D721Med (cell line): ENCODE results near the gene TJAP1.

Experiments used
- DNase-seq: peaks from one replicate; pipeline ENCODE4 v3.0.0; 2011; ENCODE audit warnings: low spot score; ENCODE audit not compliant: insufficient read length
- FAIRE-seq: peaks from 2 replicates; lab custom pipeline; 2011; peaks lifted over from hg19 to GRCh38; lab: Jason Lieb, UNC
- TF ChIP-seq, protein P1 (sequence below): IDR thresholded peaks from 2 replicates; pipeline ENCODE4 v1.5.1; 2012; ENCODE audit warnings: mild to moderate bottlenecking, control low read depth; ENCODE audit not compliant: insufficient read depth; ENCODE audit errors: missing control alignments

TJAP1 gene

DNA sequence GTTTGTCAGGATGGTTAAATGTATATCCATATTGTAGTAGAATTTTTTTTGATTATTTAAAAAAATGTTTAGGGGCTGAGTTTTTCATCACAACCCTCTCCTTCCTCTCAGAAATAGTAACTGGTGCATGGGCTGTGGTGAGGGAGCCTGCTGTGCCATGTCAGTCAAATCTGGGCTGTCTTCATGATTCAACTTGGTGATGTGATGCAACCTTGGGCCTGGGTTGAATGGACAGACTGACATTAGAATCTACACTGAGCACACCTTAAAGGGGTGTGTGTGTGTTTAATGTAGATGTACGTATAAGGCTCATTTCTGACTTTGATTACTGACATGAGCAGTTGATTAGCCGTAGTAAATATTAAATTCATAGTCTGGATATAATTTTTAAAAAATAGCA, 3.7 kb downstream of the TJAP1 start:
- FAIRE-seq (no peak), DNase-seq (no peak)
- TF ChIP-seq, protein P1, sequence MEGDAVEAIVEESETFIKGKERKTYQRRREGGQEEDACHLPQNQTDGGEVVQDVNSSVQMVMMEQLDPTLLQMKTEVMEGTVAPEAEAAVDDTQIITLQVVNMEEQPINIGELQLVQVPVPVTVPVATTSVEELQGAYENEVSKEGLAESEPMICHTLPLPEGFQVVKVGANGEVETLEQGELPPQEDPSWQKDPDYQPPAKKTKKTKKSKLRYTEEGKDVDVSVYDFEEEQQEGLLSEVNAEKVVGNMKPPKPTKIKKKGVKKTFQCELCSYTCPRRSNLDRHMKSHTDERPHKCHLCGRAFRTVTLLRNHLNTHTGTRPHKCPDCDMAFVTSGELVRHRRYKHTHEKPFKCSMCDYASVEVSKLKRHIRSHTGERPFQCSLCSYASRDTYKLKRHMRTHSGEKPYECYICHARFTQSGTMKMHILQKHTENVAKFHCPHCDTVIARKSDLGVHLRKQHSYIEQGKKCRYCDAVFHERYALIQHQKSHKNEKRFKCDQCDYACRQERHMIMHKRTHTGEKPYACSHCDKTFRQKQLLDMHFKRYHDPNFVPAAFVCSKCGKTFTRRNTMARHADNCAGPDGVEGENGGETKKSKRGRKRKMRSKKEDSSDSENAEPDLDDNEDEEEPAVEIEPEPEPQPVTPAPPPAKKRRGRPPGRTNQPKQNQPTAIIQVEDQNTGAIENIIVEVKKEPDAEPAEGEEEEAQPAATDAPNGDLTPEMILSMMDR = no peak

DNA sequence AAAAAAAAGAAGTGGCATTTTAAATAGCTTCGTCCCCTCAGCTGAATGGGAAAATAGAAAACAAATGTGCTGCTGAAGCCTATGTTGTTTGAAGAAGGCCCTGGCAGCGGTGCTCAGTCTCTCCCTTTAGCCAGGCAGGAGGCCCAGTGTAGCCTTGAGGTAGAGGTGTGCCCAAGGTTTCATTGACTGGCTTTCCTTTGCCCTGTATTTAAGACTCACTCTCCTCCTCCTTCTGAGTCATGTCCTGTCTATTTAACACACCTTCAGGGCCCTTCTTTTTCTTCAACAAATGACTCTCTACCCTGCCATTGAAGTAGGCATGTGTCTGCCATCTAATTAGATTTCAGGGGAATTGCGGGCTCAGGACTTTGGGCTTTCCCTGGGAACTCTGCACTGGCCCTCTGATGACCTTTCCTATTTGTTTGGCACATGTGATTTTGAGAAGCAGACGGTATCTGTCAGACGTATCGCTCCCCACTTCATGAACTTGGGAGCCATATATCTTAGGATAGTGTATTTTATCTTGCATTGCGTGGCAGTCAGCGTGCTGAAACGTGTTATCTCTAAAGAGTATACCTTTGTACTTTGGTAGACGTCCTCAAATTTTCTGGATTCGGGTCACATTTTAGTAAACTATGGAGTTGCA, 4.3 kb downstream of the TJAP1 start:
- DNase-seq = no peak
- no peak for FAIRE-seq
- TF ChIP-seq, protein P1 = no peak

DNA sequence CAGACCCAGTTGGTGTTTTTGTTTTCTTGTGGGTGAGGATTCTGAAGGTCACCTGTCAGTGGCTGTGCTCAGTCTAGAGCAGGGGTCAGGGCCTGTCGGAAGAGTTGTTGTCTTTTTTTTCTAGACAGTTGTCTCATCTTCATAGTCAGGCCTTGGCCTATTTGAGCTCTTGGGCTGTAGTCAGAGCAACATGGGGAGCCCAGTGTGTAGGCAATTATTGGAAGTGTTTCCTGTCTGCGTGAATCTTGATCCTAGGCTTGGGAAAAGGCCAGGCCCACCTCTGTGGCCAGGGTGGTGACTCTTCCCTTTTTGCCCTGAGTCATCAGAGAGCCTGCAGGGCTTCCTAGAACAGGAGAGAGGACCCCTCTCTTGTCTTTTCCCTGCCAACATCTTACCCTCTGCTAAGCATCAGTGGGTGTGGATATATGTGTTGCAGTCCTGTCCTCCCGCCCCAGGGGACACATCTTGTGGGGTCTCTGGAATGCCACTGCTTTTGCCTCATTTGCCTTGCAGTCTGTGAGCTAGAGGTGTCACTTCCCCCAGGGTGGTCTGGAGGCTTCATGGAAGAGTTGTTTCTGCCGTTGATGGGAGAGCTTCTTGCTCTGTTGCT, 11.4 kb downstream of the TJAP1 start:
- no peak for FAIRE-seq
- TF ChIP-seq, protein P1 = no peak
- DNase-seq = no peak

DNA sequence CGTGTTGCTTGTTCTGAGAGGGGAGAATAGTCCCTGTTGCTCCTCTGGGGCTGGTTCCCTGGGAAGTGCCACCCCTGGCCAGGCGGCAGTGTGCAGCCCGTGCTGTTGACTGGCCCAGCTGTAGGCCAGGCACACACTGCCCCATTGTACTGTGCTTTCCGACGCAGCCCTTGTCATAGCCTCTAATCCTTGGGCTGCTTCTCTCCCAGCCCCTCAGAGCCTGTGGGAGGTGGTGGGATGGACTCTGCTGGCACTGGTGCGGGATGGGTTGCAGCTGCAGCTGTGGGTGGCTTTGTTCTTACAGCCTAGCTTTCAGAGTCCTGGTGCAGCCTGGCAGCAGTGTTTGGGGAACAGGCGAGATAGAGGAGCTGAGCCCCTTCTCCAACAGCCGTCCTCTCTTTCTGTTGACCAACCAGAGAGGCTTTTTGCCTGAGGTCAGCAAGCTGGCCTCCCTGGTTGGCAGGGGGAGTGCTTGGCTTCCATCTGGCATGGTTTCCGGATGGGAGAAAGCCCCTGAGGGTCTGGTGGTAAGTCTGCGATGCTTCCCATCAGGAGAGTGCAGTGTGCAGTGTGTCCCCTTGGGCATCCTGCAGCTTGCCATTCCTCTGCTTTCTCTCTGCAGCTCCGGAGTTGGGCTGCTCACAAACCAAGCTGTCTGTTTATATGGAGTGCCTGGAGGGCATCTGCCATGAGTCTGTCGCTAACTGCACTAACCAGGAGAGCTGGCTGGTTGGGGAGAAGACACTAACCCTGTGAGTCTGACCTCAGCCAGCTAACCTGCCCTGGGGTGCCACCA, 12.1 kb downstream of the TJAP1 start:
- TF ChIP-seq, protein P1 = no peak
- FAIRE-seq (no peak), DNase-seq (no peak)

DNA sequence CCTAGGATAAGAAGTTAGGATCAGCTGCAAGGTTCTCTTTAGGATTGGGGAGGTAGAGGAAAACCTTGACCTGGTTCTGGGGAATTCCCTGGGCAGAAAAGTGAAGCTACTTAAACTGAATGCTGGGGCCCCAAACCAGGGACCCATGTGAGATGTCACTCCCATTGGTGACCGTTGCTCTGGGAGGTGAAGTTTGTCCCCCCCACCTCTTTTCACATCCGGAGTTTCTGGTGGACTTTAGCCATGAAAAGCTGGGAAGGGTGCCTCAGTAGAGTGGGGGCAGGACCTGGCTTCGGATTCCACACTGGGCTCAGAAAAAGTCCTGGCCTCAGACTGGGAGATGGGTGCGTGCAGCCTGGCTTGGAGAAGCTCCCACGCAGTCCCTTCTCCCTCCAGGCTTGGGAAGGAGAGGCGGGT, 13.2 kb downstream of the TJAP1 start:
- TF ChIP-seq, protein P1 = no peak
- no peak for DNase-seq
- no peak for FAIRE-seq

DNA sequence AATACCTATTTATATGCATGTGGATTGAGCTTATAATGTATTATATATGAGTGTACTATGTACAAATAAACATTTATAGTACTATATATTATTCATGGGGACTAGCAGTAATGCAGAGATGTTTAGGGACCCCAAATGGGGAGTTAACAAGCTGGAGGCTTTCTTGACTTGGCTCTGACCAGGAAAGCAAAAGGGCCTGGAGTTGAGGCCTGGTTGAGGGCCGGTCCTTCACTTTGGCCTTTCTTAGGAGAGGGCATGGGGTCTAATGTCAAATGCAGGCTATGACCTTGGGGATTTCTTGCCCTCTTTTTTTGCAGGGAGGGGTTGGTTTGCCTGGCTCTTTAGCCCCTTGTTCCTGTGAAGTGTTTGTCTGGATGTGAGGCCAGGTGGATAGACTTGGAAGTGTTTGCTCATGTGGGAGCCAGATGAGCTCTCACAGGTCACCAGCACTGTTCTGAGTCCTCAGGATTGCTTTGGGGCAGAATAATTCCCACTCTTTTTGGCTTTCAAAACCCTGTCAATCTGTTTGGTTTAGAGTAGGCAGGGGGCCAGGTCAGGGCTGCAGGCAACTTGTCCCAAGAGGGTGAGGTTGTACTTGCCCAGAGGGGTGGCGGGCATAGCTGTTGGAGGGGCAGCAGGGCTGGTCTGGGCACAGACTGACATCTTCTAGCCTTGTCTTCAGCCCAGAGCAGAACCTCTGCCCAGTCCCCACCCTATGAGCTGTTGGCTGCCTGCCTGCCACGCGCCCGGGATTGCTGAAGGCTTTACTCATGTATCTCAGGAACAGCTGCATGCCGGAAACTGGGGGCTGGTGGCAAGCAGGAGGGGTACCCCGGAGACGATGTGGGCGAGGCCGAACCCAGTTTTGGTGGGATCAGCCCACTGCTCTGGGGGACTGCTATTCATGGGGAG, 14.6 kb downstream of the TJAP1 start:
- DNase-seq (no peak), FAIRE-seq (no peak)
- TF ChIP-seq, protein P1 = no peak
